MV-4-11 (cell line): ENCODE data around the gene RSBN1L.
"Not testable (repeated sequence)": the region's sequence is repeated elsewhere in the genome, so short reads cannot be mapped to it uniquely, and the experiment has no call there.

ENCODE experiments used
- DNase-seq: peaks from one replicate; lab custom pipeline; 2025; lab: John Stamatoyannopoulos, UW

RSBN1L gene

GRCh38 chr7:77687747-77688144, 8.5 kb upstream of the RSBN1L start:
- no peak for DNase-seq

DNA sequence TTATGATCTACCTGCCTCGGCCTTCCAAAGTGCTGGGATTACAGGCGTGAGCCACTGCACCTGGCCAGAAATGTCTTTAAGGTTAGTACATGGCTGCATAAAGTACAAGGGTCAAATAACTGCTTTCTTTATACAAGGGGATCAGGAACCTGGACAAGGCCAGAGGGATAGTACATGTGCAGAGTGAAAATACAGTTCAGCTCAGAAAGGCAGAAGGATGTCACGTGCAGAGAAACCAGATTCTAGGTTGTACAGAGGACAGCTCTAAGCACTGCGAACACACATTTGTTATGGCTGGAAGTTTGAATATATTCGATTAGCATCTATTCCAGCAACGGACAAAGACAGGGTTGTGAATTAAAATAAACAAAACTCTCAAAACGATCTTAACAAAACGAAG, 6.0 kb upstream of the RSBN1L start:
- DNase-seq, result no peak

GRCh38 chr7:77691892-77692491, 4.3 kb upstream of the RSBN1L start:
- no peak for DNase-seq

DNA sequence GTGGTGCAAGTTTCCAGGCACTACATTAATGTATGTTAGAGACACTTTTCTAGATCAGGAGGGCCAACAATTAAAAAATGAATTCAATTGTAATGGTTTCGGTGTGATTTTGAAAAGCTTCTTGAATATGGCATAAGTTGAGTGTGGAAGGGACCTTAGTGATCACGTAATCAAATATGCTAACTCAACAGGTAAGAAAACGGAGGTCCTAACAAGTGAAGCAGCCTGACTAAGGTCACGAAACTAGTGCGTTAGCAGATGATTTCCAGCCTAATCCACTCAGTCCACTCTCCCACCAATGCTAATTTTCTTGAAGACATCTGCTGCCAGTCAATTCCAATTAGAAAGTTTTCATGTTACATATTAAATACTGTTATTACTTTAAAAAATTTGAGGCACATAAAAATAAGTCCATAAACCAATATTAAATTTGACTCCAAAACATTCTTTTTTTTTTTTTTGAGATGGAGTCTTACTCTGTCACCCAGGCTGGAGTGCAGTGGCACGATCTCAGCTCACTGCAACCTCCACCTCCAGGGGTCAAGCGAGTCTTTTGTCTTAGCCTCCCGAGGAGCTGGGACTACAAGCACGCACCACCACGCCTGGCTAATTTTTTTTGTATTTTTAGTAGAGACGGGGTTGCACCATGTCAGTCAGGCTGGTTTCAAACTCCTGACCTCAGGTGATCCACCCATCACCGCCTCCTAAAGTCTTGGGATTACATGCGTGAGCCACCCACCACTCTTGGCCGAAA, 2.3 kb upstream of the RSBN1L start:
- no peak for DNase-seq

GRCh38 chr7:77696643-77697534, 630 bp downstream of the RSBN1L start:
- peak; percentile 38 for DNase-seq

DNA sequence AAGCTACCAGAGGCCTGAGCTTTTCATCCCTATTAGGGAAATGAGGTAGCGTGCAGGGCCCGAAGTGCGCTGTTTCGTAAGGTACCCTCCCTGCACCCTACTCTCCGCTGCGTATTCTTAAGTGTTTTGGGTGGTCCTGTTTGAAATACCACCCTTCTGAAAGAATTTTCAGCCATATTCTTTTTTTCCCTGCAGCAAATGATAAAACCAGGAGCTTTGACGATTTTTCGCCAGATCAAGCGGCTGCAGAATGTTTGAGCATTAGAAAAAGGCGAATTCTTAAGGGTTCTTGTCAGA, 1.2 kb downstream of the RSBN1L start:
- no peak for DNase-seq

DNA sequence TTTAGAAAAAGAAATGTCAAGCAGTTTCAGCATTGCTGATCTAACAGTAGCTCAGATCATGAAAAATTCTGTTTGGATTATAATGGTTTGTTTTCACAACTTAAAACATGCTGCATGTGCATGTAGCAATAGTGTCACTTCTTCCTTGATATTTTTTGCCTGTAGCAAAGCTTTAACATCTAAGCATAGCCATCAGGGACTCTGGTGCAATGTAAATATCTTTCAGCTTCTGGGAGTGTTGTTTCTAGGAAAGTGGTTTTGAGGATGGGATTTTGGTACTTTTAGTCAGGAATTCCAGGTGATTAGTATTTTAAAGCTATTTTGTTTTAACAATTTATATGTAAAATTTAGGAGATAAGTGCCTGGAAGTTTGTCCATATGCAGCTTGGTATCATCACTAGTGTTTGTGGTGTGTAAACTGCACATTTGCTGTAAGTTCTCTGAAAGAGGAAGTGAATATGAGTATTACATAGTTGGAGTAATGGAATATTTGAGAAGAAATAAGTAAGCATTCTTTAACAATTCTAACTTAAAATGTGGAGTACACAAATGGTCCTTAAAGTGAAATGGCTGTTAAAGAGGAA, 1.9 kb downstream of the RSBN1L start:
- peak; percentile 70 for DNase-seq

- no peak for DNase-seq
Measured at GRCh38 chr7:77699056-77699455, 2.8 kb downstream of the RSBN1L start.

GRCh38 chr7:77702513-77702912, 6.3 kb downstream of the RSBN1L start:
- DNase-seq, result no peak

DNA sequence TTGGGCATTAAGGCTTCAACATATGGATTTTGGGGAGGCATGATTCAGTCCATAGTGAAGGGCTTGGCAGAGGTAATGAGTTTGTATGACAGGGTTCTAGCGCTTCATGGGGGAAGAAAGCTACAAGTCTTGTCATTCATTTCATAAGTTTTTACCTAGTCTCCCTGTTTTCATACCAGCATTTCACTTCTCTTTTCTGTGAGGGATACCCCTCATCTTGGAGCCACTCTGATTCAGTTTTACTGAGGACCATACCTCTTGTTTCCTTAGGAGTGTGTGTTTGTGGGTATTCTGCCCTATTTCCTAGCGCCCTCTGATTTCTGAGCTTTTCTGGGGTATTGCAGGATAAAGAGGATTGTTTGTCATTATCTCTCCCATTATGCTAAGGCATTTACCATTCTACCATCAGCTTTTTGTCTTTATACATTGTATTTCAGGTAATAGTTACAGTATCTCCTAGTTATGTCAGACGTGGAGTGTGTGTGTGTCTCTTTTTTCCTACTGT, 6.8 kb downstream of the RSBN1L start:
- peak; percentile 10 for DNase-seq

- DNase-seq, result not testable (repeated sequence)
Measured at GRCh38 chr7:77703669-77704068, 7.4 kb downstream of the RSBN1L start.

DNA sequence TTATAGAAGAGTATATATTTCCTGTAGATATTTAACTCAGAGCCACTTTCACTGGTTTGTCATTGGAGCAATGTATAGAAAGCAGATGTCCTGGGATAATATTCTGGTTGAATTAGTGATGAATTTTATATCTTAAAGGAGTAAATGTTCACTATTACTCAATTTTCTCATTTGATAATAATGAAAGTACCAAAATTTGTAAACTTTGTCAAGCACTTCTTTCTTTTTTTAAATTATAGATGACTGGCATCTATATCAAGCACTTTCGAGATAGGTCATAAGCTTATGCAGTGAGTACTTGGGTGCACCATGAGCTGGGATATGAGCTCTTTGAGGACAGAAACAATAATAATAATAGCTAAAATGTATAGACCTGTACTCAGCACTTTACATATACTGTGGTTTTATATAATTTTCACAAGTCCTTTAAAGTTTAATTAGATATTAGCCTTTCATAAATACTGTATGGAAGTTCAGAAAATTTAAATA, 11.3 kb downstream of the RSBN1L start:
- DNase-seq, result no peak

DNA sequence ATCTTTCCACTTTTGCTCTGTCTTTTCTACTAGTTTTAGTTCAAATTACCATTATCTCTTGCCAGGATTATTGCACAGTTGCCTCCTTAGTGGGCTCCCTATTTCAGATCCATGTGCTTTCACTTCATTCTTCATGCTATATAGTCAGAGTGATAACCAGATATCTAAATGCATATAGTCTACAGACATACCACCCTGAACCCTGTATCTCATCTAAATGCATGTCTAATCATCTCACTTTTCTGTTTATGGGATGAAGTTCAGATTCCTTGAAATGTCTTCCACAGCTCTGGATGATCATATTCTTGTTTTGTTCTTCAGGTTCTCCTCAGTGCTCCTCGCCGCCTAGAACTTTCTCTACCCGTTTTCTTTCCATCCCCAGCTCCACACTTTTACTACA, 13.8 kb downstream of the RSBN1L start:
- no peak for DNase-seq

GRCh38 chr7:77710861-77711260, 14.6 kb downstream of the RSBN1L start:
- no peak for DNase-seq

- DNase-seq, result no peak
Measured at GRCh38 chr7:77714195-77714594, 17.9 kb downstream of the RSBN1L start.

- DNase-seq, result peak; percentile 43
Measured at GRCh38 chr7:77714931-77715330, 18.7 kb downstream of the RSBN1L start.

- DNase-seq, result no peak
Measured at GRCh38 chr7:77716804-77717203, 20.5 kb downstream of the RSBN1L start.

GRCh38 chr7:77717566-77717965, 21.3 kb downstream of the RSBN1L start:
- not testable (repeated sequence) for DNase-seq

DNA sequence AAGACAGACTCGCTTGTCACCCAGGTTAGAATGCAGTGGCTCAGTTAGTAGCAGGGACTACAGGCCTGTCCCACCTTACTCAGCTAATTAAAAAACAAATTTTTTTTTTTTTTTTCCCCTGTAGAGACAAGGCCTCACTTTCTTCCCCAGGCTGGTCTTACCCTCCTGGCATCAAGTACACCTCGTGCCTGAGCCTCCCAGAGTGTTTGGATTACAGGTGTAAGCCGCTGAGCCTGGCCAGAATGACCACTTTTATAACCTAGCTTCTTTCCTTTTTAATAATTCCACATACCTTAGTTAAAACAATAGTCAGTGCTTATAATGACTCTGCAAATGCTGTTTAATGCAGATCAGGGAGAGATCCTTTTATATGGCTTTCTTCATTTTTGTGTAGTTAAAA, 31.3 kb downstream of the RSBN1L start:
- no peak for DNase-seq

DNA sequence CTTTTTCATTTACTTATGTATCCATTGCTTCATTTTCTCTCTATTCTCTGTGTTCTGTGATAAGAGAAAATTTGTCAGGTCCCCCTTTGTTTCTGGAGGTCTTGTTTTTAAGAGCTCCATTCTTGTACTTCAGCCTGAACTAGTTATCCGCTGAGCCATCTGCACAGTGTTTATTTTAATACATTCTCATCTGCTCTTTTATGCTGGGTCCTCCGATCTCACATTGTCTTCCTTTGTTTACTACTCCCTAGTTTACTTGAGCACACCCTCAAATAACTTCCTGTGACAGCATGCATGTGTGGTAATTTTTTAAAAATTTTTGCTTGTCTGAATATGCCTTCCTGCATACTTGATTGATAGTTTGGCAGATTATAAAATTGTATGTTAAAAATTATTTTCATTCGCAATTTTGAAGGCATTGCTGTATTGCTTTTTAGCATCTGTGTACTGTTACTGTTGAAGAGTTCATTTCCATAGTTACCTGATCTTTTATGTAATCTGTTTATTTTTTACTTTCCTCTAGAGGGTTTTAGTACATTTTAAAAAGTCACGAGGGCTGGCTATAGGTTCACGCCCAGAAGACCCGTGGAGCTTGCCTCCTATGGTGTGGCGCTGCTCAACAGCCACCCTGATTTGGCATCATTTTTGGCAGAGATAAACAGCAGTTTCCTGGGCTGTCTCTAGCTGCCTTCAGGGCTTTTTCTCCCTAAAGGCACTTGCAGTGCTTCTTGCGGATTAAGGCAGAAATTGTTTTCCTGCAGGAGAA, 31.9 kb downstream of the RSBN1L start:
- DNase-seq, result no peak

DNA sequence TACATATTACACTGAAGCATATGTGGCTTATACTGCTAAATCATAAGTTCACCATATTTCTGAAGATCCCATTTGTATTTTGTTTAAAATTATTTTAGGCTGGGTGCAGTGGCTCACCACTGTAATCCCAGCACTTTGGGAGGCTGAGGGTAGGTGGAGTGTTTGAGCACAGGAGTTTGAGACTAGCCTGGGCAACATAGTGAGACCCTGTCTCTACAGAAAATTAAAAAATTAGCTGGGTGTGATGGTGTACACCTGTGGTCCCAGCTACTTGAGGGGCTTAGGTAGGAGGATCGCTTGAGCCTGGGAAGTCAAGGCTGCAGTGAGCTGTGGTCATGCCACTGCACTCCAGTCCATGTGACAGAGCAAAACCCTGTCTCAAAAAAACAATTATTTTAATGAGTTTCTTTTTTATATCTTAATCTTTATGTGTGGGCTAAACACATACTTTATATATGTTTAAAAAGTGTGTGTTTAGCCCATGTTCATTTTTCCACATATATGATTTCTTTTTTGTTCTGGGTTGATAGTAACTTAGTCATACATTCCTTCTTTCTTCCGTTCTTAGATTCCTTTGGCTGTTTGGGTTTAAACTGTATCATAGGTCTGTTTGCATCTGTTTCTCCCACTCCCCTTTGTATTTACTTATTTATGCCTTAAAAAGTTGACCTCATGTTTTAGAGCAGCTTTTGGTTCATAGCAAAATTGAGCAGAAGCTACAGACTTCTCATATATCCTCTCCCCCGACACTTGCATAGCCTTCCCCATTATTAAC, 33.5 kb downstream of the RSBN1L start:
- no peak for DNase-seq
